Liver (tissue), 3 donors: ENCODE measurements around the gene SH2D7.

Experiments
- TAF1 ChIP-seq: conservative IDR thresholded peaks from 2 replicates; pipeline ENCODE4 v1.6.1; 2016; ENCODE audit warnings: antibody characterized with exemption, mild to moderate bottlenecking
- TF ChIP-seq, protein P1 (sequence below): fragments of 150-350 bp; IDR thresholded peaks from 2 replicates; pipeline ENCODE4 v1.5.1; 2017; ENCODE audit warnings: improper control_type of control experiment, low read depth, low read length; ENCODE audit not compliant: missing input control
- TF ChIP-seq, protein P2 (sequence below): IDR thresholded peaks from 2 replicates; pipeline ENCODE4 v1.6.1; 2016; ENCODE audit warnings: antibody characterized with exemption, mild to moderate bottlenecking
- donor health status: healthy.
- donor health status: healthy.

DNA sequence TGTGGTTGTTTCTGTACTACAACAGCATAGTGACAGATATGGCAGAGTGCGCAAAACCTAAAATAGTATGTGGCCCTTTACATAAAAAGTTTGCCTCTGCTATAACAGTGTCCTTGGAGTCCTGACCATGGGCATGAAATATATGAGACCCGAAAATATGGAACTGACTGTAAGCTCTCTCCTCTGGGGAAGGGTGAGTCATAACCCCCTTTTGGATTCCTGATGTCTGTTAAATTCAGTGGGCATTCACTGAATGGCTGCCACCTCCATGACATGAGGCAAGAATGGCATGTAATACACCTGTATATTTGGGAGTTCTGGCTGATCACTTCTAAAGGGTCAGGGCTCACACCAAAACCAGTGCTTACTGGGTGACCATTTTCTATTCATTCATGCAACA is 21.0 kb upstream of the SH2D7 start:
- TF ChIP-seq, protein P1, sequence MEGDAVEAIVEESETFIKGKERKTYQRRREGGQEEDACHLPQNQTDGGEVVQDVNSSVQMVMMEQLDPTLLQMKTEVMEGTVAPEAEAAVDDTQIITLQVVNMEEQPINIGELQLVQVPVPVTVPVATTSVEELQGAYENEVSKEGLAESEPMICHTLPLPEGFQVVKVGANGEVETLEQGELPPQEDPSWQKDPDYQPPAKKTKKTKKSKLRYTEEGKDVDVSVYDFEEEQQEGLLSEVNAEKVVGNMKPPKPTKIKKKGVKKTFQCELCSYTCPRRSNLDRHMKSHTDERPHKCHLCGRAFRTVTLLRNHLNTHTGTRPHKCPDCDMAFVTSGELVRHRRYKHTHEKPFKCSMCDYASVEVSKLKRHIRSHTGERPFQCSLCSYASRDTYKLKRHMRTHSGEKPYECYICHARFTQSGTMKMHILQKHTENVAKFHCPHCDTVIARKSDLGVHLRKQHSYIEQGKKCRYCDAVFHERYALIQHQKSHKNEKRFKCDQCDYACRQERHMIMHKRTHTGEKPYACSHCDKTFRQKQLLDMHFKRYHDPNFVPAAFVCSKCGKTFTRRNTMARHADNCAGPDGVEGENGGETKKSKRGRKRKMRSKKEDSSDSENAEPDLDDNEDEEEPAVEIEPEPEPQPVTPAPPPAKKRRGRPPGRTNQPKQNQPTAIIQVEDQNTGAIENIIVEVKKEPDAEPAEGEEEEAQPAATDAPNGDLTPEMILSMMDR, result no peak
- TF ChIP-seq, protein P2, sequence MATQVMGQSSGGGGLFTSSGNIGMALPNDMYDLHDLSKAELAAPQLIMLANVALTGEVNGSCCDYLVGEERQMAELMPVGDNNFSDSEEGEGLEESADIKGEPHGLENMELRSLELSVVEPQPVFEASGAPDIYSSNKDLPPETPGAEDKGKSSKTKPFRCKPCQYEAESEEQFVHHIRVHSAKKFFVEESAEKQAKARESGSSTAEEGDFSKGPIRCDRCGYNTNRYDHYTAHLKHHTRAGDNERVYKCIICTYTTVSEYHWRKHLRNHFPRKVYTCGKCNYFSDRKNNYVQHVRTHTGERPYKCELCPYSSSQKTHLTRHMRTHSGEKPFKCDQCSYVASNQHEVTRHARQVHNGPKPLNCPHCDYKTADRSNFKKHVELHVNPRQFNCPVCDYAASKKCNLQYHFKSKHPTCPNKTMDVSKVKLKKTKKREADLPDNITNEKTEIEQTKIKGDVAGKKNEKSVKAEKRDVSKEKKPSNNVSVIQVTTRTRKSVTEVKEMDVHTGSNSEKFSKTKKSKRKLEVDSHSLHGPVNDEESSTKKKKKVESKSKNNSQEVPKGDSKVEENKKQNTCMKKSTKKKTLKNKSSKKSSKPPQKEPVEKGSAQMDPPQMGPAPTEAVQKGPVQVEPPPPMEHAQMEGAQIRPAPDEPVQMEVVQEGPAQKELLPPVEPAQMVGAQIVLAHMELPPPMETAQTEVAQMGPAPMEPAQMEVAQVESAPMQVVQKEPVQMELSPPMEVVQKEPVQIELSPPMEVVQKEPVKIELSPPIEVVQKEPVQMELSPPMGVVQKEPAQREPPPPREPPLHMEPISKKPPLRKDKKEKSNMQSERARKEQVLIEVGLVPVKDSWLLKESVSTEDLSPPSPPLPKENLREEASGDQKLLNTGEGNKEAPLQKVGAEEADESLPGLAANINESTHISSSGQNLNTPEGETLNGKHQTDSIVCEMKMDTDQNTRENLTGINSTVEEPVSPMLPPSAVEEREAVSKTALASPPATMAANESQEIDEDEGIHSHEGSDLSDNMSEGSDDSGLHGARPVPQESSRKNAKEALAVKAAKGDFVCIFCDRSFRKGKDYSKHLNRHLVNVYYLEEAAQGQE, result no peak
- TF ChIP-seq TAF1, result no peak
